Prostate gland (tissue), 2 donors: ENCODE results near the gene CASP10.

Source experiments
- CTCF ChIP-seq, 4 experiments: fragments of 200-600 bp in 2 of 4; fragments of 450-650 bp in 2 of 4; sonication (generic) in 2 of 4; IDR thresholded peaks; 1 replicate in 3 of 4; 2 replicates in 1 of 4; pipeline ENCODE4 v1.5.1; 2016 to 2019; ENCODE audit warnings: antibody characterized with exemption in 4 of 4, mild to moderate bottlenecking in 2 of 4, moderate library complexity in 2 of 4
- POLR2A ChIP-seq: fragments of 450-650 bp; IDR thresholded peaks from one replicate; pipeline ENCODE4 v1.6.1; 2016; ENCODE audit warnings: antibody characterized with exemption, mild to moderate bottlenecking
- POLR2AphosphoS5 ChIP-seq: sonication (generic); formaldehyde crosslinking; IDR thresholded peaks from one replicate; pipeline ENCODE4 v1.6.1; 2017; ENCODE audit warnings: antibody characterized with exemption

GRCh38 chr2:201249889-201250288 is 66.9 kb downstream of the CASP10 start:
- no peak for TF ChIP-seq CTCF (IDR thresholded peaks at IDR 0.05)
- no peak for TF ChIP-seq POLR2A
- TF ChIP-seq POLR2AphosphoS5, result no peak
